ENCODE measurements around the gene CEP112.

The CEP112 gene

DNA sequence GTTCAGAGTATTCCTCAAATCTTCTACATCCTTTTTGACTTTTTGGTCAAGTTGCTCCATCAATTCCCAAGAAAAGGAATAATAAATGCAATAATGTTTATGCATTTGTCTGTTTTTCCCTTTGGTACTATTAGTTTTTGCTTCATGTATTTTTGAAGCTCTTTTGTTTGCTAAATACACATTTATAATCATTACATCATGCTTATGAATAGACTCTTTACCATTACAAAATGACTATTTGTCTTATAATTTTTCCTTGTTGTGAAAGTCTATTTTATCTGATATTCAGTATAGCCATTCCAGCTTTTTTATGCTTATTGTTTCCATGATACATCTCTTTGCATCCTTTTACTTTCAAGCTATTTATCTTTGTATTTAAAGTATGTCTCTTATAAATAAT lies 41.2 kb downstream of the CEP112 start:
- CTCF ChIA-PET, result interaction anchor here (0.8 to 2.2 kb wide), 2 partner anchors 14 to 17 kb away, joined by 3 to 9 read pairs; no protein-coding TSS in a partner anchor
- POLR2A ChIA-PET, result no interaction called here
- no peak for DNase-seq (ENCODE audit: low read depth, low spot score)
- no peak overlapping the region for H3K4me3 ChIP-seq (ENCODE audit: low read depth, low read length)
- TF ChIP-seq, protein P1, sequence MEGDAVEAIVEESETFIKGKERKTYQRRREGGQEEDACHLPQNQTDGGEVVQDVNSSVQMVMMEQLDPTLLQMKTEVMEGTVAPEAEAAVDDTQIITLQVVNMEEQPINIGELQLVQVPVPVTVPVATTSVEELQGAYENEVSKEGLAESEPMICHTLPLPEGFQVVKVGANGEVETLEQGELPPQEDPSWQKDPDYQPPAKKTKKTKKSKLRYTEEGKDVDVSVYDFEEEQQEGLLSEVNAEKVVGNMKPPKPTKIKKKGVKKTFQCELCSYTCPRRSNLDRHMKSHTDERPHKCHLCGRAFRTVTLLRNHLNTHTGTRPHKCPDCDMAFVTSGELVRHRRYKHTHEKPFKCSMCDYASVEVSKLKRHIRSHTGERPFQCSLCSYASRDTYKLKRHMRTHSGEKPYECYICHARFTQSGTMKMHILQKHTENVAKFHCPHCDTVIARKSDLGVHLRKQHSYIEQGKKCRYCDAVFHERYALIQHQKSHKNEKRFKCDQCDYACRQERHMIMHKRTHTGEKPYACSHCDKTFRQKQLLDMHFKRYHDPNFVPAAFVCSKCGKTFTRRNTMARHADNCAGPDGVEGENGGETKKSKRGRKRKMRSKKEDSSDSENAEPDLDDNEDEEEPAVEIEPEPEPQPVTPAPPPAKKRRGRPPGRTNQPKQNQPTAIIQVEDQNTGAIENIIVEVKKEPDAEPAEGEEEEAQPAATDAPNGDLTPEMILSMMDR (IDR thresholded peaks at IDR 0.05; ENCODE audit: insufficient read depth, low read length, missing control alignments), result no peak

DNA sequence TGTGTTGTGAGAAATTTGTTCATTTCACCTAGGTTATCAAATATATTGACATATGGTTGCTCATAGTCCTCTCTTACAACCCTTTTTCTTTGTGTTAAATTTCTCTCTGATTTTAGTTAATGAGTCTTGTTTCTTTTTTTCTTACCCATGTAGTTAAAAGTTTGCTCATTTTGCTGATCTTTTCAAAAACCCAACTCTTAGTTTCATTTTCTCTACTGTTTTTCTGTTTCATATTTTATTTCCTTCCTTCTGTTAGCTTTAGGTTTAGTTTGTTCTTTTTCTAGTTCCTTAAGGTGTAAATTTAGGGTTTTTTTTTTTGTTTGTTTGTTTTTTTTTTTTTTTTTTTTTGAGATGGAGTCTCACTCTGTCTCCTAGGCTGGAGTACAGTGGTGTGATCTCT lies 42.4 kb downstream of the CEP112 start:
- CTCF ChIA-PET, result no interaction called here
- no peak for DNase-seq (ENCODE audit: low read depth, low spot score)
- TF ChIP-seq, protein P1 (IDR thresholded peaks at IDR 0.05; ENCODE audit: insufficient read depth, low read length, missing control alignments), result no peak
- H3K4me3 ChIP-seq (ENCODE audit: low read depth, low read length), result no peak overlapping the region
- POLR2A ChIA-PET, result no interaction called here

DNA sequence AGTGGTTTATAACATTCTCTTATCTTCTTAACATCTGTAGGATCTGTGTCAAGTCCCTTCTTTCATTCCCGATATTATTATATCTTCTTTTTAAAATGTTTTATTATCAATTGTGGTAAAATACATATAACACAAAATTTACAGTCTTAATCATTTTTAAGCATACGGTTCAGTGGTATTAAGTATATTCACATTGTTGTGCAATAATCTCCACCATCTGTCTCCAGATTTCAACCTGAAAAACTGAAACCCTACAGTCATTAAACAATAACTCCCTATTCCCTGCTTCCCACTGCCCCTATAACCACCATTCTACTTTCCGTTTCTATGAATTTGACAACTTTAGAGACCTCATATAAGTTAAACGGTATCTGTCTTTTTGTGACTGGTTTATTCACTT lies 45.5 kb downstream of the CEP112 start:
- TF ChIP-seq, protein P1 (IDR thresholded peaks at IDR 0.05; ENCODE audit: insufficient read depth, low read length, missing control alignments), result no peak
- DNase-seq (ENCODE audit: low read depth, low spot score), result no peak
- no peak overlapping the region for H3K4me3 ChIP-seq (ENCODE audit: low read depth, low read length)
- ChIA-PET CTCF (no interaction called here), POLR2A (no interaction called here)

DNA sequence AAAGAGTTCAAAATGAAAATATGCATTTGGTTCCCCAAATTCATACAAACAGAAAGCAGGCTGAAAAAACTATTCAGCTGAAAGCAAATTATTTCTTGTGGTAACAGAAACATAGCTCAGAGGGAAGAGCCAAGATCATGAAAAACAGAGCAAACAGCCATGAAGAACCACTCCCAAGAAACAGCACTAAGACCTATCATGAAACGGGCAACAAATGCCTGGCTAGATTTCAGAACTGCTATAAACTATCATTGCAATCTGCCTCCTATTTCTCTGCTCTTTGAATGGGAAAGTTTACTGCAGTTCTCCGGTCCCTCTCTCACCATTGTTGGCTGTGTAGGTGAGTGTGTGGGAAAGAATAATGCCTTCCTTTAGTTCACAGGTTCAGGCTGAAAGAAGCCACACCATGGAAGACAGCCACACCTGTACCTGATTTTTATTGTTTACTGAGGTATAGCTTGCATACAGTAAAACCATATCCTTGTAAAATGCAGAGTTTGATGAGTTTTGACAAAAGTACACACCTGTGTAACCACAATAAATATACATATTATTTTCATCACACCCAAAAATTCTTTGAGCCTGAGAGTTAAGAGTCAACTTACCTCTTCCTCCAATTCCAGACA lies 48.2 kb downstream of the CEP112 start:
- TF ChIP-seq, protein P1 (IDR thresholded peaks at IDR 0.05; ENCODE audit: insufficient read depth, low read length, missing control alignments), result no peak
- ChIA-PET POLR2A (interaction anchor here (0.7 kb wide), 1 partner anchor 227 kb away, joined by 3 read pairs; no protein-coding TSS in a partner anchor), CTCF (interaction anchor here (1.1 kb wide), 1 partner anchor 850 kb away, joined by 4 read pairs; no protein-coding TSS in a partner anchor)
- no peak overlapping the region for H3K4me3 ChIP-seq (ENCODE audit: low read depth, low read length)
- DNase-seq (ENCODE audit: low read depth, low spot score), result no peak

DNA sequence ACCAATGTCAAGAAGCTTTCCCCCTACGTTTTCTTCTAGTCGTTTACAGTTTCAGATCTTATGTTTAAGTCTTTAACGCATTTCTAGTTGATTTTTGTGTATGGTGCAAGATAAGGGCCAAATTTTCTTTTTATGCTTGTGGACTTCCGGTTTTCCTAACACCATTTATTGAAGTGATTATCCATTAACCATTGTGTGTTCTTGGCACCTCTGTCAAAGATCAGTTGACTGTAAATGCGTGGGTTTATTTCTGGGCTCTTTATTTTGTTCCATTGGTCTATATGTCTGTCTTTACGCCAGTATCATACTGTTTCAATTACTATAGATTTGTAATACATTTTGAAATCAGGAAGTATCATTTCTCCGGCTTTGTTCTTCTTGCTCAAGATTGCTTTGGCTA lies 49.5 kb downstream of the CEP112 start:
- no peak for DNase-seq (ENCODE audit: low read depth, low spot score)
- CTCF ChIA-PET, result interaction anchor here (1.9 kb wide), 1 partner anchor 848 kb away, joined by 4 read pairs; no protein-coding TSS in a partner anchor
- TF ChIP-seq, protein P1 (IDR thresholded peaks at IDR 0.05; ENCODE audit: insufficient read depth, low read length, missing control alignments), result no peak
- POLR2A ChIA-PET, result no interaction called here
- H3K4me3 ChIP-seq (ENCODE audit: low read depth, low read length), result no peak overlapping the region

DNA sequence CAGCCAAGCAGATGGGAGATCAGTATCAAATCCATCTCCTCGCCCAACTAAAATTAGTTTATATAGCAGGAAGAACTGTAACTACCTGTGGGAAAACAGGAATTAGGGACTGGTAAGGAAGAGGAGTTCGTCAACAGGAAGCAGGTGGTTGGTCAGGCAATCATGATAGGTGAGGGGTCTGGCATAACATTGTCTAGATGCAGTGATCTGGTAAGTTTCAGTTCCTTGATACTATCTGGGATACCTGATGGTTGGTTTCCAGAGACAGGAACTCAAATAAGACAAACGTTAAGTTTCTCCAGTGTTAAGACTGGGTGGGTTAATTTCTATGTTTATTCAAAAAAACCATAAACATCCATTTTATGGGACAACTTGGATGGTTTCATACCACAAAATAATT lies 53.8 kb downstream of the CEP112 start:
- H3K4me3 ChIP-seq (ENCODE audit: low read depth, low read length), result no peak overlapping the region
- no peak for DNase-seq (ENCODE audit: low read depth, low spot score)
- POLR2A ChIA-PET, result no interaction called here
- TF ChIP-seq, protein P1 (IDR thresholded peaks at IDR 0.05; ENCODE audit: insufficient read depth, low read length, missing control alignments), result no peak
- CTCF ChIA-PET, result no interaction called here
